Thyroid gland (tissue), 4 donors: ENCODE measurements around the gene PACS2. TPM values are rescaled to one million over a fixed set of nuclear protein-coding genes. Genes with fewer than 3 reads are reported as not detected.

ENCODE experiments used
- DNase-seq, 2 donors: peaks; one replicate each; pipeline ENCODE4 v3.0.0-alpha.2; 2019
- H3K27ac ChIP-seq, 3 donors: fragments of 200-600 bp; sonication (generic); 1 replicate in 2 of 3; 2 replicates in 1 of 3; pipeline ENCODE4 v1.5.1; 2016 to 2019; ENCODE audit warnings: mild to moderate bottlenecking in 1 of 3, moderate library complexity in 1 of 3
- H3K27me3 ChIP-seq: fragments of 200-600 bp; sonication (generic); one replicate; pipeline ENCODE4 v1.5.1; 2019
- H3K36me3 ChIP-seq, 2 donors: fragments of 200-600 bp; sonication (generic); one replicate each; pipeline ENCODE4 v1.5.1; 2016 to 2019
- H3K4me1 ChIP-seq, 2 donors: fragments of 200-600 bp; sonication (generic); one replicate each; pipeline ENCODE4 v1.5.1; 2017 to 2019
- H3K4me3 ChIP-seq, 3 donors: fragments of 200-600 bp; sonication (generic); replicated peaks in 1 of 3; 1 replicate in 2 of 3; 2 replicates in 1 of 3; pipeline ENCODE4 v1.5.1; 2016; ENCODE audit warnings: mild to moderate bottlenecking in 1 of 3
- H3K9me3 ChIP-seq: fragments of 200-600 bp; sonication (generic); one replicate; pipeline ENCODE4 v1.5.1; 2017
- POLR2A ChIP-seq, 2 donors: fragments of 450-650 bp; IDR thresholded peaks; one replicate each; pipeline ENCODE4 v1.6.1; 2017; ENCODE audit warnings: antibody characterized with exemption in 2 of 2, mild to moderate bottlenecking in 2 of 2, moderate library complexity in 1 of 2
- WGBS, 2 donors: methylation state at CpG; one replicate each; pipeline ENCODE4 v1.1.5; 2017; 5-methylcytosine and 5-hydroxymethylcytosine counted together
- intact Hi-C: fragments of 100-400 bp; cut with DNase I; formaldehyde crosslinking; loops from one replicate; pipeline ENCODE4 v1.15.1; 2023
- total RNA-seq, 4 donors: library from RNA; depleted of rRNA; stranded (reverse); fragments of >200 nt; gene quantifications; one replicate each; pipeline ENCODE4 v1.2.3, GENCODE V29; 2016
- TF ChIP-seq, protein P1 (sequence below), 6 experiments: fragments of 200-600 bp in 3 of 6; fragments of 450-650 bp in 3 of 6; sonication (generic) in 3 of 6; IDR thresholded peaks; one replicate each; pipeline ENCODE4 v1.5.1; 2016 to 2019; ENCODE audit warnings: antibody characterized with exemption in 6 of 6, mild to moderate bottlenecking in 2 of 6, inconsistent platforms in 1 of 6, moderate library complexity in 1 of 6

The PACS2 gene
- total RNA-seq, 4 donors from 2014 or later = 54.6 to 85.2 (median 72.1) TPM

DNA sequence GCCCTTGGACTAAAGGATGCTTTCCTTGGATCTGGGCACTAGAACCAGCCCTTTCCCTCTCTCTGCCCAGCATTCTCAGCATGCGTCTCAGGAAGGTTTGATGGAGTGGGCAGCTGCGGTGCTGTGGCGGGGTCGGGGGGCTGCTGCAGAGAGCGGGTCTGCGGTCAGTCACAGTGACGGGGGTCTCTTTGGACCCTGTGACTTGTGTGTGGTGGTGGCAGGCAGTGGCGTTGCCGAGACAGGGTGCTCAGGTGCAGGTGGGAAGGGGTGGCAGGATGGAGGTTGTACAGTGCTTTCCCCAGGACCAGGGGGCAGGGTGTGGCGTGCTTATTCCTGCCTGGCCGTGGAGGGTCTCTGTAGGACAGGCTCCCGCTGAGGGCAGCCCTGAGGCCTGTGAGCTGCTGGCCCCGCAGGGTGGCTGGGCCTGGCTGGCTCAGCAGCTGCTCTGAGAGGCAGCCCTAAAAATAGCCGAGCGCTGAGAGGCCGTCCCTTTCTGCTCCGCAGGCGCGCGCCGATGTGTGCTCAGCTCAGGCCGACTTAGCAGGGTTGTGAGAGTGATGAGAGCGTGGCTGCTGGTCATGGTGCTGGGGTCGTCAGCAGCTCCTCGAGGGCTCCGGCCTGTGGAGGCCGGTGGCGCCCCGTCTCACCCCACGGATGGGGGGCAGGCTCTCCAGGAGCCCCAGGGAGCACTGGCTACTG, 9.7 kb downstream of the PACS2 start:
- no peak for TF ChIP-seq POLR2A (IDR thresholded peaks at IDR 0.05)
- TF ChIP-seq, protein P1, sequence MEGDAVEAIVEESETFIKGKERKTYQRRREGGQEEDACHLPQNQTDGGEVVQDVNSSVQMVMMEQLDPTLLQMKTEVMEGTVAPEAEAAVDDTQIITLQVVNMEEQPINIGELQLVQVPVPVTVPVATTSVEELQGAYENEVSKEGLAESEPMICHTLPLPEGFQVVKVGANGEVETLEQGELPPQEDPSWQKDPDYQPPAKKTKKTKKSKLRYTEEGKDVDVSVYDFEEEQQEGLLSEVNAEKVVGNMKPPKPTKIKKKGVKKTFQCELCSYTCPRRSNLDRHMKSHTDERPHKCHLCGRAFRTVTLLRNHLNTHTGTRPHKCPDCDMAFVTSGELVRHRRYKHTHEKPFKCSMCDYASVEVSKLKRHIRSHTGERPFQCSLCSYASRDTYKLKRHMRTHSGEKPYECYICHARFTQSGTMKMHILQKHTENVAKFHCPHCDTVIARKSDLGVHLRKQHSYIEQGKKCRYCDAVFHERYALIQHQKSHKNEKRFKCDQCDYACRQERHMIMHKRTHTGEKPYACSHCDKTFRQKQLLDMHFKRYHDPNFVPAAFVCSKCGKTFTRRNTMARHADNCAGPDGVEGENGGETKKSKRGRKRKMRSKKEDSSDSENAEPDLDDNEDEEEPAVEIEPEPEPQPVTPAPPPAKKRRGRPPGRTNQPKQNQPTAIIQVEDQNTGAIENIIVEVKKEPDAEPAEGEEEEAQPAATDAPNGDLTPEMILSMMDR (IDR thresholded peaks at IDR 0.05) = no peak
- DNase-seq = no peak
- WGBS, 2 donors = 79 to 85% methylated on average over 13 to 16 of the region's 30 CpGs

DNA sequence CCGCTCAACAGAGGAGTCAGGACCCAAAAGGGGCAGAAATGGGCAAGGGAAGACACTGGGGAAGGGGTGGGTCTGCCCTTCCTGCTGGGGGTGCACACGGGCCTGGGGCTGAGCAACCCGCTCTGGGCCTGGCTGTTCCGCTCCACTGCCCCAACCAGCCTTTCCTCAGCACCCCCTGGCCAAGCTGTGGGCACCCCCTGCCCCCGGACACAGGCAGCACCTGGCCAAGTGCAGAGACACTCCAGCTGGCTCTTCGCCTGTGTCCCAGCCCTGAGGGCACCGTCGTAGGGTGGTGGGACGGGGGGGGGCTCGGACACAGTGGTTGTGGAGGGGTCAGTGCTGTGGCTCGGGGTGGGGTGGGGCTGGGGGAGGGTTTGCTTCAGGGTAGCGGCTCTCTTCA, 10.3 kb downstream of the PACS2 start:
- Histone ChIP-seq H3K9me3 (no peaks in the 10 kb centered on the region), H3K27ac (no peak overlapping the region), H3K36me3 (no peaks in the 10 kb centered on the region), H3K27me3 (no peaks in the 10 kb centered on the region), H3K4me1 (peaks cover 9 to 18% of the 10 kb centered on the region in 2 donors), H3K4me3 (no peak overlapping the region)
- TF ChIP-seq, protein P1 (IDR thresholded peaks at IDR 0.05) = no peak
- no peak for TF ChIP-seq POLR2A (IDR thresholded peaks at IDR 0.05)
- no peak for DNase-seq
- WGBS, 2 donors = 61 to 76% methylated on average over 6 to 8 of the region's 12 CpGs
- intact Hi-C loops = no loop called here

More for the DNA sequence above, 9.7 kb downstream of the PACS2 start:
- no peaks in the 10 kb centered on the region for H3K9me3 ChIP-seq
- no peak overlapping the region for H3K4me3 ChIP-seq
- H3K27ac ChIP-seq = no peak overlapping the region
- no peaks in the 10 kb centered on the region for H3K36me3 ChIP-seq
- peaks cover 9 to 13% of the 10 kb centered on the region in 2 donors for H3K4me1 ChIP-seq
- intact Hi-C loops = no loop called here
- no peaks in the 10 kb centered on the region for H3K27me3 ChIP-seq

DNA sequence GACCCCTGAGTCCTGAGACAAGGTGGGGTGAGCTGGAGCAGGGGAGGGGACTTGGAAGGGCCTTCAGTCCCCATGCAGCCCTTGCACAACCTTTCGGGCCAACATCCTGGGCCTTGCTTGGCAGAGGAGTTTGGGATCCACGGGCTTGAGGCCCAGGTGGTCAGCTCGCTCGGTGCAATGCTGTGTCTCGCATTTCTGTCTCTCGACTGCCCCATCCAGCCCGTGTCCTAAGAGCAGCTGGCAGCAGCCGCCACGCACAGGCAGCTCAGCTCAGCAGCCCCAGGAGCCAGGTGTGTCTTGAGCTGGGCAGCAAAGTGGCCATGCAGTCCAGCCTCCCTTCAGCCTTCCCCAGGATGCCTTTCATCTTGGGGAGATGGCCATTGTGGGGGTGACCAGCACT, 10.8 kb downstream of the PACS2 start:
- Histone ChIP-seq H3K9me3 (no peaks in the 10 kb centered on the region), H3K27me3 (no peaks in the 10 kb centered on the region), H3K27ac (no peak overlapping the region), H3K4me1 (peaks cover 9 to 20% of the 10 kb centered on the region in 2 donors), H3K36me3 (no peaks in the 10 kb centered on the region), H3K4me3 (no peak overlapping the region)
- no peak for TF ChIP-seq POLR2A (IDR thresholded peaks at IDR 0.05)
- TF ChIP-seq, protein P1 (IDR thresholded peaks at IDR 0.05) = no peak
- intact Hi-C loops = no loop called here
- 60 to 88% methylated on average over 1 to 9 of the region's 9 CpGs for WGBS, 2 donors
- DNase-seq = no peak

DNA sequence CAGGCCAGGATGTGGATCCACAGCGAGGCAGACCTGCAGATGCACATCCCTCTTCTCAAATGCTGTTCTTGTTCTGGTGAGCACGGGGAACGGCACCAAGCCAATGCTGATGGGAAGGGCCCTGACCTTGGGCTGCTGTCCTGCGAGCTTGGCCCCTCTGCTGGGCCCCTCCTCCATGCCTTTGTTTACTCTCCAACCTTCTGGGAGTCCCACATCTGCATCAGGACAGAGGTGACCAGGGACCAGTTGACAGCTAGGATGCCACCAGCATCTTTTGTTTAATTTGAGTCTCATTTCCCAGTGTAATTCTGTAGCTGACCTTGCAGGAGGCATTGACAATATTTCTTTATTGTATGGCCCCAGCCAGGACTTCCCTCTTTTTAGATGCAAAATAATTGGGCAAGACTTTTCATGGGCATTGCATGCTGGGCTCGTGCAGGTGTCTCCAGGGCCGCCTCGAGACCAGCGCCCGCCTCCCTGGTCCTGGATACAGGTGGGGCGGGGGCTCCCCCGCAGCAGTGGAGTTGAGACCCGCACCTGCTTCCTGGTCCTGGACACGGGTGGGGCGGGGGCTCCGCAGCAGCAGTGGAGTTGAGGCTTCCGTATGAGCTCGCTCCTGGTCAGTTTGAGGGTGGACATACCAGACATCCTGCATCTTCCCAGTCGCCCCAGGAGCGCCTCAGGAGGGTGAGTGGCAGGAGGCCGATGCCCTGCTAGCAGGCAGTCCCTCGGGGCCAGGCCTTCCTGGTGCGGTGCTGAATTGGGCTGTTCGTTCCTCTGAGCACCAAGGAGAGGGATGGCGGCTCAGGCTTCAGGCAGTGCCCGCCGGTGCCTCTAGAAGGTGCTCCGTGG, 11.4 kb downstream of the PACS2 start:
- no peak for TF ChIP-seq POLR2A (IDR thresholded peaks at IDR 0.05)
- TF ChIP-seq, protein P1 (IDR thresholded peaks at IDR 0.05) = no peak
- Histone ChIP-seq H3K9me3 (no peaks in the 10 kb centered on the region), H3K4me3 (no peak overlapping the region), H3K36me3 (no peaks in the 10 kb centered on the region), H3K27ac (no peak overlapping the region), H3K4me1 (peaks cover 9 to 27% of the 10 kb centered on the region in 2 donors), H3K27me3 (no peaks in the 10 kb centered on the region)
- WGBS, 2 donors = 91 to 95% methylated on average over 4 to 20 of the region's 27 CpGs
- no peak for DNase-seq
- intact Hi-C loops = no loop called here

DNA sequence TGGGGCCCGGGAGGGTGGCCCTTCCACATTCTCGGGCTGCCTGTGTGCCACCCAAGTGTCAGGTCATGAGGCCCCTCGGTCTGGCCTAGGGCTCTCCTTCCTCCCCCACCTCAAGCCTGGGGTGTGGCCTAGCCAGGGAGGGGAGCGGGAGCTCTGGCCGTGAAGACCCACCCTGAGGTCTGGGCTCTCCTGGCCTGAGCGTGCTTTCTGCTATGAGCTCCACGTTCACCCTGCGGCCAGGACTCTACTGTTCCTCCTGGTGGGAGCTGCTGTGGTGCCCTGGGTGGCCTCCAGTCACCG, 12.0 kb downstream of the PACS2 start:
- Histone ChIP-seq H3K27ac (no peak overlapping the region), H3K36me3 (no peaks in the 10 kb centered on the region), H3K4me1 (peaks cover 9 to 27% of the 10 kb centered on the region in 2 donors), H3K4me3 (no peak overlapping the region), H3K27me3 (no peaks in the 10 kb centered on the region), H3K9me3 (no peaks in the 10 kb centered on the region)
- DNase-seq = no peak
- no peak for TF ChIP-seq POLR2A (IDR thresholded peaks at IDR 0.05)
- TF ChIP-seq, protein P1 (IDR thresholded peaks at IDR 0.05) = no peak
- intact Hi-C loops = no loop called here
- 85 to 87% methylated on average over 4 of the region's 9 CpGs for WGBS, 2 donors
